SIG-M5 treated with dmso at 0.1 percent for 504 hours (cell line): ENCODE data around the gene KCTD16.

Source experiments
- DNase-seq: peaks from one replicate; lab custom pipeline; 2025; ENCODE audit not compliant: unreplicated experiment; lab: John Stamatoyannopoulos, UW

KCTD16 gene

DNA sequence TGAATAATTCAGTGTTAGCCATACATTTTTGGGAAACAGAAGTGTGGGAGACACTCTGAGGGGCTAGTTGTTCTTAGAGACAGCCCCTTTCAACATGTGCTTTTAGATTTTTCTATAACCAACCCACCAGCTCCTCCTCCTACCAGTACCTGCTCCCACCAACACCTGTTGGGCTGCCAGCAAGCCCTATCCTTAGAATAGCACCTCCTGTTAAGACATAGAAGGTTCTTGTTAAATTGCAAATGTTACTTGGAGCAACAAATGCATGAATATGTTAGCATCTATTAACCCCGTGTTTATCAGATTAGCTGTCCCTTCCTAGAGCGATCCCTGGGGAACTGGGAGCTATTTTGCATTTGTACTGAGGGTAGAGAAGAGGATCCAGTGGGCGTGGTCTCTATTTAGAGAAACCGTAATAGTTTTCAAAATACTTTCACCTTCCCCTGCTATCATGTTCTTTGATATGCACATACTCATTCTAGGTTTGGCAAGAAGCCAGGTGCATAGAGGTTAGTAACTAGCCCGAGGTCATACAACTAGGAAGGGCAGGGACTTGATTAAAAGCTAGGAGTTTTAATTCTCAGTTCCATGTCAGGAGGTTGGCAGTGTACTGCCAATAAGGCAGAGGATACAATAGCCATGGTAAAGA is 334.4 kb downstream of the KCTD16 start:
- no peak for DNase-seq

GRCh38 chr5:144510845-144511579 is 340.3 kb downstream of the KCTD16 start:
- no peak for DNase-seq

- no peak for DNase-seq
Measured at GRCh38 chr5:144511580-144512072, 341.0 kb downstream of the KCTD16 start.

GRCh38 chr5:144522698-144523097 is 352.0 kb downstream of the KCTD16 start:
- DNase-seq, result no peak

GRCh38 chr5:144525000-144525399 is 354.3 kb downstream of the KCTD16 start:
- no peak for DNase-seq

DNA sequence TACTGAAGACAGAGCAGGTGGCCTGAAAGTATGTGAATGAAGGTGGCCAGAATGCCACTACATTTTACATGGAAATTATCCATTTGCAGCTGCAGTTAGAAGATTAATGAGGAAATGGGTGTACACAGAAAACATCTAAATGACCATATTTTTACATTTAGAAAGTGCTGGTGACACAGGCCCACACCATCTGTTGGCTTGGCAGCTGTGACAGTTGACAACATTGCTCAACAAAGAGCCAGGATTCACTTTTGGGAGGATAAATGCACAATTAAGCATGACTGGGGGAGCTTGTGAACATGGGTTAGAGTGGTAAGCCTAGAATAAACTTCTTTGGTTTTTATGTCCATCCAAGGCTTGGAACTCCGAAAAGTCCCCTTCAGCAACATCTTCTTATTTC is 360.5 kb downstream of the KCTD16 start:
- no peak for DNase-seq
